HepG2 (cell line): ENCODE results near the gene NRAP. TPM values are rescaled to one million over a fixed set of nuclear protein-coding genes. Genes with fewer than 3 reads are reported as not detected.

Source experiments
- NRL ChIP-seq: sonication (generic); formaldehyde crosslinking; IDR thresholded peaks from 2 replicates; pipeline ENCODE4 v1.5.0; 2020; ENCODE audit warnings: missing genetic modification reagents, mild to moderate bottlenecking, moderate library complexity, borderline replicate concordance
- PBX2 ChIP-seq: IDR thresholded peaks from 2 replicates; pipeline ENCODE4 v1.6.1; 2016; ENCODE audit warnings: control low read depth
- RERE ChIP-seq: IDR thresholded peaks from 2 replicates; pipeline ENCODE4 v1.6.1; 2016; ENCODE audit warnings: low read depth, missing genetic modification reagents, missing compliant biosample characterization
- REXO4 ChIP-seq: sonication (generic); formaldehyde crosslinking; IDR thresholded peaks from 2 replicates; pipeline ENCODE4 v1.8.0; 2022; ENCODE audit warnings: missing genetic modification reagents, mild to moderate bottlenecking, borderline replicate concordance
- RFX5 ChIP-seq: IDR thresholded peaks from 2 replicates; pipeline ENCODE4 v1.6.1; 2011; ENCODE audit warnings: low read depth, low read length, improper control_type of control experiment
- SIN3B ChIP-seq: fragments of 150-350 bp; IDR thresholded peaks from 2 replicates; pipeline ENCODE4 v1.6.1; 2014; ENCODE audit warnings: low read length
- TEAD2 ChIP-seq: sonication (generic); formaldehyde crosslinking; IDR thresholded peaks from 2 replicates; pipeline ENCODE4 v1.9.0; 2021; ENCODE audit warnings: missing genetic modification reagents
- ZNF234 ChIP-seq: sonication (generic); formaldehyde crosslinking; conservative IDR thresholded peaks from 2 replicates; pipeline ENCODE4 v1.5.1; 2020; ENCODE audit warnings: mild to moderate bottlenecking, missing genetic modification reagents
- ZNF281 ChIP-seq: sonication (generic); formaldehyde crosslinking; IDR thresholded peaks from 2 replicates; pipeline ENCODE4 v1.4.0; 2020; ENCODE audit warnings: missing genetic modification reagents, borderline replicate concordance
- ZNF329 ChIP-seq: sonication (generic); formaldehyde crosslinking; IDR thresholded peaks from 2 replicates; pipeline ENCODE4 v1.9.0; 2021; ENCODE audit warnings: low read depth, mild to moderate bottlenecking, missing genetic modification reagents
- ZNF431 ChIP-seq: sonication (generic); formaldehyde crosslinking; IDR thresholded peaks from 2 replicates; pipeline ENCODE4 v1.9.0; 2022; ENCODE audit warnings: missing genetic modification reagents, low read depth, mild to moderate bottlenecking, borderline replicate concordance
- ZNF609 ChIP-seq: sonication (generic); formaldehyde crosslinking; IDR thresholded peaks from 2 replicates; pipeline ENCODE4 v1.4.0; 2020; ENCODE audit warnings: mild to moderate bottlenecking, missing genetic modification reagents, borderline replicate concordance
- ZNF670 ChIP-seq: sonication (generic); formaldehyde crosslinking; IDR thresholded peaks from 2 replicates; pipeline ENCODE4 v1.8.0; 2022; ENCODE audit warnings: mild to moderate bottlenecking, missing genetic modification reagents, borderline replicate concordance
- ZSCAN21 ChIP-seq: sonication (generic); formaldehyde crosslinking; IDR thresholded peaks from 2 replicates; pipeline ENCODE4 v1.8.0; 2022; ENCODE audit warnings: mild to moderate bottlenecking, missing genetic modification reagents, moderate library complexity, borderline replicate concordance
- polyA plus RNA-seq, 8 experiments: library from polyadenylated mRNA; depleted of rRNA in 3 of 8; stranded (reverse) in 7 of 8; unstranded in 1 of 8; fragments of >200 nt; fragmentation: Illumina TruSeq in 4 of 8; extraction: Trizol in 4 of 8; gene quantifications; 2 replicates each; pipeline versions ENCODE4 v1.2.1 to v1.2.3, GENCODE V29; 2011 to 2016; ENCODE audit warnings: low read depth in 4 of 8, missing spikeins in 1 of 8, mixed read lengths in 1 of 8; ENCODE audit not compliant: insufficient read depth in 1 of 8
- total RNA-seq, 5 experiments: library from RNA; depleted of rRNA; stranded (reverse); fragments of >200 nt; fragmentation: Illumina TruSeq; extraction: Trizol; gene quantifications; 2 replicates each; pipeline ENCODE4 v1.2.3, GENCODE V29; 2016; ENCODE audit warnings: low read depth in 1 of 5

Gene NRAP
- total and polyA plus RNA-seq, 2 of the 13 experiments (the other 11 are each of a cell fraction or from before 2014, with no cell fraction given): not detected

GRCh38 chr10:113679463-113680189 lies 15.8 kb upstream of the NRAP start, which contains the start of gene CASP7 (continued):
- no peak for TF ChIP-seq RERE (CRISPR knock-in tag)
- no peak for TF ChIP-seq ZNF234 (CRISPR knock-in tag)
- TF ChIP-seq ZNF281 (CRISPR knock-in tag): no peak; the same call in 1 of the 2 replicates
- TF ChIP-seq ZNF329: 0 out of 2 replicates have a peak, but pooled peaks have one; percentile 62
- TF ChIP-seq ZNF431 (CRISPR knock-in tag): no peak
- TF ChIP-seq RFX5: no peak
- no peak for TF ChIP-seq SIN3B
- peak; percentile 81 for TF ChIP-seq ZNF670 (CRISPR knock-in tag)
- peak; percentile 91 for TF ChIP-seq ZSCAN21 (CRISPR knock-in tag)
- TF ChIP-seq REXO4 (CRISPR knock-in tag): no peak
- no peak for TF ChIP-seq PBX2 (CRISPR knock-in tag)
- TF ChIP-seq ZNF609 (CRISPR knock-in tag): 0 out of 2 replicates have a peak, but pooled peaks have one; percentile 1
- TF ChIP-seq NRL: peak; percentile 70; the same call in 1 of the 2 replicates
- TF ChIP-seq TEAD2 (CRISPR knock-in tag): no peak
